Esophagus muscularis mucosa (tissue), 3 donors: ENCODE data around the gene CYP11A1.

ENCODE experiments used
- POLR2A ChIP-seq: fragments of 450-650 bp; IDR thresholded peaks from one replicate; pipeline ENCODE4 v1.6.1; 2017; ENCODE audit warnings: antibody characterized with exemption, moderate library complexity, mild to moderate bottlenecking, low read depth
- TF ChIP-seq, protein P1 (sequence below), 3 experiments: fragments of 200-600 bp in 2 of 3; fragments of 450-650 bp in 1 of 3; sonication (generic) in 2 of 3; IDR thresholded peaks; one replicate each; pipeline ENCODE4 v1.5.1; 2017 to 2019; ENCODE audit warnings: antibody characterized with exemption in 3 of 3, mild to moderate bottlenecking in 2 of 3, moderate library complexity in 1 of 3

DNA sequence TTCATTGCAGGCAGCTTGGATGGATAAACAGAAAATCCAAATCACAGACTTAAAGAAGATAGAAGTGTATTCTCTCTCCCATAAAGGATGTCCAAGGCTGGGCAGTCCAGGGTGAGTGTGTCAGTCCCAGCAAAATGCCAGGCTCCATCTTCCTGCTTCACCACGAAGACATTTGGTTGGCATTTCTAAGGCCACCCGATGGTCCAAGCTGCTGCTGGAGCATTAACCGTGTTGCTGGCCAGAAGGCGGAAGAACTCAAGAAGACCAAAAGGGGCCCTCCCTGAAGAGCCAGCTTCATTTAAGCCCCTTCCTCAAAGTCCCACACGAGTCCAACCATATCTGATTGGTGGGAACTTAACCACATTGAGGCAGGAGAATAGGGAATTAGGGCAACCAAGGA, 3.0 kb upstream of the CYP11A1 start:
- TF ChIP-seq, protein P1, sequence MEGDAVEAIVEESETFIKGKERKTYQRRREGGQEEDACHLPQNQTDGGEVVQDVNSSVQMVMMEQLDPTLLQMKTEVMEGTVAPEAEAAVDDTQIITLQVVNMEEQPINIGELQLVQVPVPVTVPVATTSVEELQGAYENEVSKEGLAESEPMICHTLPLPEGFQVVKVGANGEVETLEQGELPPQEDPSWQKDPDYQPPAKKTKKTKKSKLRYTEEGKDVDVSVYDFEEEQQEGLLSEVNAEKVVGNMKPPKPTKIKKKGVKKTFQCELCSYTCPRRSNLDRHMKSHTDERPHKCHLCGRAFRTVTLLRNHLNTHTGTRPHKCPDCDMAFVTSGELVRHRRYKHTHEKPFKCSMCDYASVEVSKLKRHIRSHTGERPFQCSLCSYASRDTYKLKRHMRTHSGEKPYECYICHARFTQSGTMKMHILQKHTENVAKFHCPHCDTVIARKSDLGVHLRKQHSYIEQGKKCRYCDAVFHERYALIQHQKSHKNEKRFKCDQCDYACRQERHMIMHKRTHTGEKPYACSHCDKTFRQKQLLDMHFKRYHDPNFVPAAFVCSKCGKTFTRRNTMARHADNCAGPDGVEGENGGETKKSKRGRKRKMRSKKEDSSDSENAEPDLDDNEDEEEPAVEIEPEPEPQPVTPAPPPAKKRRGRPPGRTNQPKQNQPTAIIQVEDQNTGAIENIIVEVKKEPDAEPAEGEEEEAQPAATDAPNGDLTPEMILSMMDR (IDR thresholded peaks at IDR 0.05): no peak
- no peak for TF ChIP-seq POLR2A
